ENCODE data around the gene WWP2.
"Not testable (repeated sequence)": the region's sequence is repeated elsewhere in the genome, so short reads cannot be mapped to it uniquely, and the experiment has no call there.

GRCh38 chr16:69965661-69966054 is 203.5 kb downstream of the WWP2 start:
- not testable (repeated sequence) for TF ChIP-seq CTCF (IDR thresholded peaks at IDR 0.05; ENCODE audit: poor library complexity, severe bottlenecking); TAF1 (IDR thresholded peaks at IDR 0.05; ENCODE audit: low read depth); RAD21 (conservative IDR thresholded peaks at IDR 0.05); EZH2 (IDR thresholded peaks at IDR 0.05; ENCODE audit: borderline replicate concordance, insufficient read depth, low read length, poor library complexity, severe bottlenecking); EP300 (conservative IDR thresholded peaks at IDR 0.05; ENCODE audit: poor library complexity, severe bottlenecking); REST (IDR thresholded peaks at IDR 0.05; ENCODE audit: borderline replicate concordance)
